OCI-LY3 (cell line): ENCODE data around the gene FSTL4.

Source experiments
- CTCF ChIP-seq: fragments of 200-600, 300-600 bp; sonication (generic); IDR thresholded peaks from 2 replicates; pipeline ENCODE4 v1.5.1; 2014; ENCODE audit warnings: antibody characterized with exemption, low read length, low read depth
- EZH2phosphoT487 ChIP-seq: fragments of 200-600 bp; shearing (Covaris generic); IDR thresholded peaks from 2 replicates; pipeline ENCODE4 v1.6.1; 2018; ENCODE audit warnings: antibody characterized with exemption, mixed run types, low read depth

- no peak for TF ChIP-seq CTCF
- TF ChIP-seq EZH2phosphoT487, result no peak
Observed at GRCh38 chr5:133391354-133392136, 220.8 kb downstream of the FSTL4 start.
